ENCODE results near the gene CCL22.
"Not testable (repeated sequence)": the region's sequence is repeated elsewhere in the genome, so short reads cannot be mapped to it uniquely, and the experiment has no call there.

The CCL22 gene

GRCh38 chr16:57341062-57341440 lies 17.5 kb upstream of the CCL22 start:
- no peak for DNase-seq
- TF ChIP-seq POLR2A (IDR thresholded peaks at IDR 0.05; ENCODE audit: low read length) = no peak
- no peak for TF ChIP-seq GATA1 (IDR thresholded peaks at IDR 0.05; ENCODE audit: low read depth, low read length)

- no peak for TF ChIP-seq GATA1 (IDR thresholded peaks at IDR 0.05; ENCODE audit: low read depth, low read length)
- TF ChIP-seq POLR2A (IDR thresholded peaks at IDR 0.05; ENCODE audit: low read length) = no peak
- no peak for DNase-seq
Measured at GRCh38 chr16:57341441-57342303, 16.9 kb upstream of the CCL22 start.

- not testable (repeated sequence) for DNase-seq
Measured at GRCh38 chr16:57342606-57343005, 16.0 kb upstream of the CCL22 start.

DNA sequence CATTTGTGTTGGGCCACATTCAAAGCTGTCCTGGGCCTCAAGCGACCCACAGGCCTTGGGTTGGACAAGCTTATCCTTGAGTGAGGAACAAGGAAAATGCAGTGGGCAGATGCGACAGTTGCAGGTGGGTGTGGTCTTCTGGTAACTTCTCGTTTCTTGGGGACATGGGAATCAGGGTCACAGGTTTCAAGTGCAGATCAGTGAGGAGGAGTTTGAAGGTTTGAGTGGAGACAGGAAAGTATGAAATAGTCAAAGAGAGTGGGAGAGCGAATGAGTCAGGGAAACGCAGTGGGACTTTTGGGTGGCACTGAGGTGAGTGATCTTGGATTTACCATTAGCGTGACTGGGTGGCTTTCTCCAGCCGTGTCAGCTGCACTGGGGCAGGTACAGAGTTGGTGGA lies 15.4 kb upstream of the CCL22 start:
- TF ChIP-seq GATA1 (IDR thresholded peaks at IDR 0.05; ENCODE audit: low read depth, low read length) (no peak), POLR2A (IDR thresholded peaks at IDR 0.05; ENCODE audit: low read length) (no peak)
- DNase-seq = no peak

DNA sequence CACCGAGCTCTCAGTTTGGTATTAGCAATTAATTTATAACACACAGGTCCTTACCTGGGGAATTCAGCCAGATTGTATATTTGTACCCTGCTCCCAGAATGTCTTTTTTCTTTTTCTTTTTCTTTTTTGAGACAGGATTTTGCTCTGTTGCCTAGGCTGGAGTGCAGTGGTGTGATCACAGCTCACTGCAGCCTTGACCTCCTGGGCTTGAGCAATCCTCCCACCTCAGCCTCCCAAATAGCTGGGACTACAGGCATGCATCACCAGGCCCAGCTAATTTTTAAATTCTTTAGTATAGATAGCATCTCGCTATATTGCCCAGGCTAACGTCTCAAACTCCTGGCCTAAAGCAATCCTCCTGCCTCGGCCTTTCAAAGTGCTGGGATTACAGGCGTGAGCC lies 14.5 kb upstream of the CCL22 start:
- DNase-seq = not testable (repeated sequence)

GRCh38 chr16:57345021-57345420 lies 13.6 kb upstream of the CCL22 start:
- TF ChIP-seq POLR2A (IDR thresholded peaks at IDR 0.05; ENCODE audit: low read length) = no peak
- DNase-seq = no peak

GRCh38 chr16:57345666-57346204 lies 12.8 kb upstream of the CCL22 start:
- no peak for DNase-seq
- TF ChIP-seq GATA1 (IDR thresholded peaks at IDR 0.05; ENCODE audit: low read depth, low read length) = no peak
- no peak for TF ChIP-seq POLR2A (IDR thresholded peaks at IDR 0.05; ENCODE audit: low read length)

DNA sequence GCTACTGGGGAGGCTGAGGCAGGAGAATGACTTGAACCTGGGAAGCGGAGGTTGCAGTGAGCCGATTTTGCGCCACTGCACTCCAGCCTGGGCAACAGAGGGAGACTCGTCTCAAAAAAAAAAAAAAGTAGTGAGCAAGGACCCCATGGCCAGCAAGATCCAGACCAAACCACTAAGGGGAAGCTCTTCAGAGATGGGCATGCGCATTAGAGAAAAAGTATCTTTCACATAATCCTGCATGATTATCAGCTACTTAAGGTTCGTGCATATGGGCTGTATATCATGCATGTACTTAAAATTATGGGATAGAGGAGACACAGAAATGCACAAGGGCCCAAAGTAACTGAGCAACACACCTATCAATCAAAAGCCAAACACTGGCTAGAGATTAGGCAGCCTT lies 10.7 kb upstream of the CCL22 start:
- no peak for DNase-seq
- TF ChIP-seq GATA1 (IDR thresholded peaks at IDR 0.05; ENCODE audit: low read depth, low read length) (no peak), POLR2A (IDR thresholded peaks at IDR 0.05; ENCODE audit: low read length) (no peak)

- no peak for TF ChIP-seq GATA1 (IDR thresholded peaks at IDR 0.05; ENCODE audit: low read depth, low read length)
- no peak for DNase-seq
Measured at GRCh38 chr16:57348327-57348726, 10.3 kb upstream of the CCL22 start.

DNA sequence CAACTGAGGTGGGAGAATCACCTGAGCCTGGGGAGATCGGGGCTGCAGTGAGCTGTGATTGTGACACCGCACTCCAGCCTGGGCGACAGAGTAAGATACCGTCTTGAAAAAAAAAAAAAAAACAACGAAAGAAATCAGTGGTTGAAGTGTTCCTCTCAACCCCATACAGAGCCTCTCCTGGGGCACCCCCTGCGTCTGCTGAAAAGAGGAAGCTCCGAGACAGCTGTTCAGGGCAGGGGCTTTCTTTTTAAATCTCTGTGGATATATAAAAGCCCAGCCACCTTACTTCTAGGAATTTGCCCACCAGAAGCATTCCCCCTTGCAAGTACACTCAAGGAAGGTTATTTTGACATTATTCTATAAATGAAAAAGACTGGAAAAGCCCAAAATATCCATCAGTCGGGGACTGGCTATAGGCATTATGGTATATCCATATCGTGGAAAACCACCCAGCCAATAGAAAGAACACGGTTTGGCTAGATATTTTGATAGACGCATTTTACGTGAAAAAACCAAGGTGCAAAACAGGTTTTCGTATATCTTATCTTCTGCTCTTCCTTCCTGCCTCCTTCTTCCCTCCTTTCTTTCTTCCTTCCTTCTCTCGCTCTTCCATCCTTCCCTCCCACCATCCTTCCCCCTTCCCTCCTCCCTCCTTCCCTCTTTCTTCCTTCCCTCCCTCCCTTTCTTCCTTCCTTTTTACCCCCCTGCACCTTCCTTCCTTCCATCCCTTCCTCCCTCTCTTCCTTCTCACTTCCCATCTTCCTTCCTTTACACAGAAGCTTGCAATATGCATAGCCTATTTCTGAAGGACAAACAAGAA lies 9.2 kb upstream of the CCL22 start:
- DNase-seq = no peak

GRCh38 chr16:57352636-57353047 lies 5.9 kb upstream of the CCL22 start:
- TF ChIP-seq GATA1 (IDR thresholded peaks at IDR 0.05; ENCODE audit: low read depth, low read length) = no peak
- no peak for TF ChIP-seq POLR2A (IDR thresholded peaks at IDR 0.05; ENCODE audit: low read length)

More for the DNA sequence above, 9.2 kb upstream of the CCL22 start:
- no peak for TF ChIP-seq GATA1 (IDR thresholded peaks at IDR 0.05; ENCODE audit: low read depth, low read length)
- no peak for TF ChIP-seq POLR2A (IDR thresholded peaks at IDR 0.05; ENCODE audit: low read length)

GRCh38 chr16:57354311-57354710 lies 4.3 kb upstream of the CCL22 start:
- DNase-seq = no peak
- TF ChIP-seq GATA1 (IDR thresholded peaks at IDR 0.05; ENCODE audit: low read depth, low read length) = no peak

More at GRCh38 chr16:57352636-57353047, 5.9 kb upstream of the CCL22 start:
- no peak for DNase-seq

- no peak for TF ChIP-seq POLR2A (IDR thresholded peaks at IDR 0.05; ENCODE audit: low read length)
- no peak for TF ChIP-seq GATA1 (IDR thresholded peaks at IDR 0.05; ENCODE audit: low read depth, low read length)
- DNase-seq = no peak
Measured at GRCh38 chr16:57355898-57356414, 2.6 kb upstream of the CCL22 start.

DNA sequence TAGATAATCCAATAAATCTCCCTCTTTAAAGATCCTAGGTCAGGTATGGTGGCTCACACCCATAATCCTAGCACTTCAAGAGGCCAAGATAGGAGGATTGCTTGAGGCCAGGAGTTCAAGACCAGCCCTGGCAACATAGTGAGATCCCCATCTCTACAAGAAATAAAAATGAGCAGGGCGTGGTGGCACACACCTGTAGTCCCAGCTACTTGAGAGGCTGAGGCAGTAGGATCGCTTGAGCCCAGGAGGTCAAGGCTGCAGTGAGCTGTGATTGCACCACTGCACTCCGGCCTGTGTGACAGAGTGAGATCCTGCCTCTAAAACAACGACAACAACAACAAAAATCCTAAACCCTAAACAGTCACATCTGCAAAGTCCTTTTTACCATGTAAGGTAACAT lies 2.0 kb upstream of the CCL22 start:
- DNase-seq = no peak
- no peak for TF ChIP-seq GATA1 (IDR thresholded peaks at IDR 0.05; ENCODE audit: low read depth, low read length)
- TF ChIP-seq POLR2A (IDR thresholded peaks at IDR 0.05; ENCODE audit: low read length) = no peak

All from erythroblast (primary cell).